PC-3 (cell line): ENCODE measurements around the gene ALCAM.

Experiments
- CTCF ChIP-seq: fragments of 300-600 bp; sonication (generic); conservative IDR thresholded peaks from 2 replicates; pipeline ENCODE4 v1.5.1; 2017; ENCODE audit warnings: antibody characterized with exemption, low read depth, mild to moderate bottlenecking, low read length
- EZH2 ChIP-seq: fragments of 300-600 bp; sonication (generic); IDR thresholded peaks from one replicate; pipeline ENCODE4 v1.6.1; 2017; ENCODE audit warnings: antibody characterized with exemption, mild to moderate bottlenecking, low read length; ENCODE audit not compliant: unreplicated experiment

GRCh38 chr3:105327662-105328337, 38.9 kb upstream of the ALCAM start:
- TF ChIP-seq CTCF (no peak), EZH2 (no peak)
